HepG2 (cell line): ENCODE measurements around the gene CASZ1. TPM values are rescaled to one million over a fixed set of nuclear protein-coding genes. Genes with fewer than 3 reads are reported as not detected.
A peak's percentile ranks its signal among the peaks of the same experiment; 100 is the strongest.

Experiments used
- ATAC-seq: fragments of 200-7000 bp; cut with Tn5 transposase; 3 replicates; pipeline ENCODE4 v1.9.1; 2020; ENCODE audit warnings: mild to moderate bottlenecking, moderate library complexity
- BruUV-seq: library from RNA; stranded (reverse); fragments of 400-500 nt; replicated peaks from 2 replicates; lab custom pipeline; 2021; lab: Mats Ljungman, UMichigan
- CTCF ChIA-PET: fragments of 300-600 bp; formaldehyde crosslinking; extraction: SDS; loops from one replicate; lab custom pipeline; 2021; ENCODE audit warnings: low total read pairs, inconsistent platforms, low intra/inter-chr PET ratio; lab: Yijun Ruan, JAX
- POLR2A ChIA-PET: fragments of 350-600 bp; sonication (Branson Sonifier 250); formaldehyde crosslinking; loops from one replicate; lab custom pipeline; 2020; ENCODE audit warnings: antibody characterized with exemption, inconsistent platforms; lab: Yijun Ruan, JAX
- DNase-seq: peaks from one replicate; pipeline ENCODE4 v3.0.0-alpha.2; 2015; ENCODE audit warnings: low spot score
- FAIRE-seq: peaks from 3 replicates; lab custom pipeline; 2011; peaks lifted over from hg19 to GRCh38; lab: Jason Lieb, UNC
- H2AFZ ChIP-seq: one replicate; pipeline ENCODE4 v1.6.1; 2011; ENCODE audit warnings: low read length, inconsistent platforms
- H3K27ac ChIP-seq: fragments of 300-600 bp; 3 replicates; pipeline ENCODE4 v1.8.0; 2011; ENCODE audit warnings: mixed run types, mild to moderate bottlenecking, mixed read lengths, low read length, inconsistent platforms; ENCODE audit not compliant: insufficient read depth; ENCODE audit errors: extremely low read length
- H3K27me3 ChIP-seq, 2 experiments: fragments of 200-600 bp in 1 of 2; 2 replicates in 1 of 2; 3 replicates in 1 of 2; pipeline versions ENCODE4 v1.6.0 to v1.8.0; 2011; ENCODE audit warnings: low read length in 2 of 2, mild to moderate bottlenecking in 2 of 2, moderate library complexity in 2 of 2, inconsistent platforms in 1 of 2; ENCODE audit not compliant: insufficient read depth in 2 of 2, control insufficient read depth in 1 of 2
- H3K36me3 ChIP-seq, 2 experiments: fragments of 200-600 bp in 1 of 2; replicated peaks in 1 of 2; 2 replicates in 1 of 2; 3 replicates in 1 of 2; pipeline versions ENCODE4 v1.5.1 to v1.8.0; 2011; ENCODE audit warnings: low read length in 2 of 2, inconsistent platforms in 1 of 2; ENCODE audit not compliant: insufficient read depth in 2 of 2, control insufficient read depth in 1 of 2
- H3K4me1 ChIP-seq: 2 replicates; pipeline ENCODE4 v1.5.1; 2012; ENCODE audit warnings: low read length, inconsistent platforms; ENCODE audit not compliant: insufficient read depth
- H3K4me2 ChIP-seq: 2 replicates; pipeline ENCODE4 v1.6.0; 2011; ENCODE audit warnings: low read depth, low read length, inconsistent platforms
- H3K4me3 ChIP-seq, 3 experiments: fragments of 200-600 bp in 1 of 3; sonication (generic), shearing (Covaris generic) in 1 of 3; replicated peaks in 1 of 3; 2 replicates each; pipeline ENCODE4 v1.5.1; 2011 to 2016; ENCODE audit warnings: low read length in 3 of 3, inconsistent platforms in 2 of 3, low read depth in 2 of 3, mild to moderate bottlenecking in 2 of 3, control low read depth in 1 of 3, mixed read lengths in 1 of 3; ENCODE audit not compliant: insufficient read depth in 1 of 3
- H3K79me2 ChIP-seq: one replicate; pipeline ENCODE4 v1.6.1; 2011; ENCODE audit warnings: low read length, inconsistent platforms; ENCODE audit not compliant: insufficient read depth
- H3K9ac ChIP-seq: 2 replicates; pipeline ENCODE4 v1.6.0; 2011; ENCODE audit warnings: mild to moderate bottlenecking, low read depth, low read length, inconsistent platforms; ENCODE audit not compliant: insufficient read depth
- H3K9me3 ChIP-seq: 2 replicates; pipeline ENCODE4 v1.5.1; 2012; ENCODE audit warnings: mild to moderate bottlenecking, low read length
- H4K20me1 ChIP-seq: 2 replicates; pipeline ENCODE4 v1.6.0; 2011; ENCODE audit warnings: inconsistent platforms, mild to moderate bottlenecking, low read length, moderate library complexity; ENCODE audit not compliant: insufficient read depth
- CHD4 ChIP-seq: fragments of 200-600 bp; sonication (generic); IDR thresholded peaks from 2 replicates; pipeline ENCODE4 v1.7.0; 2017; ENCODE audit warnings: mild to moderate bottlenecking, low read length, borderline replicate concordance
- CTCF ChIP-seq: sonication (generic); formaldehyde crosslinking; IDR thresholded peaks from 2 replicates; pipeline ENCODE4 v1.5.0; 2020; ENCODE audit warnings: mild to moderate bottlenecking, missing genetic modification reagents, moderate library complexity
- GABPB1 ChIP-seq: IDR thresholded peaks from 2 replicates; pipeline ENCODE4 v1.6.1; 2016; ENCODE audit warnings: mild to moderate bottlenecking, missing genetic modification reagents, moderate library complexity, missing compliant biosample characterization
- HMGA1 ChIP-seq: sonication (generic); formaldehyde crosslinking; conservative IDR thresholded peaks from 2 replicates; pipeline ENCODE4 v1.4.0; 2020; ENCODE audit warnings: missing genetic modification reagents
- KDM2A ChIP-seq: sonication (generic); formaldehyde crosslinking; IDR thresholded peaks from 2 replicates; pipeline ENCODE4 v1.4.0; 2020; ENCODE audit warnings: low read depth, missing genetic modification reagents, borderline replicate concordance
- NCOA1 ChIP-seq: sonication (generic); formaldehyde crosslinking; IDR thresholded peaks from 2 replicates; pipeline ENCODE4 v1.9.0; 2021; ENCODE audit warnings: missing genetic modification reagents
- SALL1 ChIP-seq: sonication (generic); formaldehyde crosslinking; IDR thresholded peaks from 2 replicates; pipeline ENCODE4 v1.8.0; 2022; ENCODE audit warnings: mild to moderate bottlenecking, missing genetic modification reagents
- SAP130 ChIP-seq: IDR thresholded peaks from 2 replicates; pipeline ENCODE4 v1.6.1; 2016; ENCODE audit warnings: low read depth
- SMC3 ChIP-seq: IDR thresholded peaks from 2 replicates; pipeline ENCODE4 v1.6.1; 2011; ENCODE audit warnings: low read length, improper control_type of control experiment
- ZBTB7B ChIP-seq: sonication (generic); formaldehyde crosslinking; IDR thresholded peaks from 2 replicates; pipeline ENCODE4 v1.4.0; 2020; ENCODE audit warnings: missing genetic modification reagents
- ZFP91 ChIP-seq: sonication (generic); formaldehyde crosslinking; IDR thresholded peaks from 2 replicates; pipeline ENCODE4 v1.9.0; 2022; ENCODE audit warnings: missing genetic modification reagents, mild to moderate bottlenecking, borderline replicate concordance
- ZMAT3 ChIP-seq: sonication (generic); formaldehyde crosslinking; conservative IDR thresholded peaks from 2 replicates; pipeline ENCODE4 v1.7.0; 2021; ENCODE audit warnings: missing genetic modification reagents
- ZNF644 ChIP-seq: IDR thresholded peaks from 2 replicates; pipeline ENCODE4 v1.6.1; 2016; ENCODE audit warnings: low read depth
- ZNF720 ChIP-seq: sonication (generic); formaldehyde crosslinking; IDR thresholded peaks from 2 replicates; pipeline ENCODE4 v1.4.0; 2020; ENCODE audit warnings: missing genetic modification reagents
- ZNF83 ChIP-seq: sonication (generic); formaldehyde crosslinking; IDR thresholded peaks from 2 replicates; pipeline ENCODE4 v1.4.0; 2020; ENCODE audit warnings: missing genetic modification reagents, mild to moderate bottlenecking, borderline replicate concordance
- WGBS: methylation state at CpG from one replicate; pipeline ENCODE4 v1.1.6; 2017; ENCODE audit warnings: low lambda C conversion rate; 5-methylcytosine and 5-hydroxymethylcytosine counted together
- in situ Hi-C: cut with HindIII; loops from 2 replicates; pipeline ENCODE4 v1.10.0; 2017; ENCODE audit warnings: low pct_unique_long_range_greater_than_20kb; ENCODE audit not compliant: extremely low pct_ligation_motif_present
- intact Hi-C: fragments of 100-400 bp; cut with micrococcal nuclease; formaldehyde crosslinking; loops from one replicate; pipeline ENCODE4 v1.10.0; 2022; ENCODE audit not compliant: unreplicated experiment
- polyA plus RNA-seq, 8 experiments: library from polyadenylated mRNA; depleted of rRNA in 3 of 8; stranded (reverse) in 7 of 8; unstranded in 1 of 8; fragments of >200 nt; fragmentation: Illumina TruSeq in 4 of 8; extraction: Trizol in 4 of 8; gene quantifications; 2 replicates each; pipeline versions ENCODE4 v1.2.1 to v1.2.3, GENCODE V29; 2011 to 2016; ENCODE audit warnings: low read depth in 4 of 8, missing spikeins in 1 of 8, mixed read lengths in 1 of 8; ENCODE audit not compliant: insufficient read depth in 1 of 8
- total RNA-seq, 5 experiments: library from RNA; depleted of rRNA; stranded (reverse); fragments of >200 nt; fragmentation: Illumina TruSeq; extraction: Trizol; gene quantifications; 2 replicates each; pipeline ENCODE4 v1.2.3, GENCODE V29; 2016; ENCODE audit warnings: low read depth in 1 of 5

Gene CASZ1
- total and polyA plus RNA-seq, 2 of the 13 experiments (the other 11 are each of a cell fraction or from before 2014, with no cell fraction given) = 1.9 to 3.7 TPM

- no peaks in the 10 kb centered on the region for H3K79me2 ChIP-seq
- no peak for FAIRE-seq
- no peaks in the 10 kb centered on the region for H4K20me1 ChIP-seq
- ChIA-PET CTCF (interaction anchor here (0.9 to 1.7 kb wide), 2 partner anchors 97 to 282 kb away, joined by 4 to 6 read pairs; no protein-coding TSS in a partner anchor), POLR2A (no interaction called here)
- in situ Hi-C loops = loop anchor here (5.0 kb wide), 1 partner anchor 277 kb away; no protein-coding TSS in a partner anchor
- no peak for DNase-seq
- TF ChIP-seq ZNF83 (CRISPR knock-in tag) (no peak), HMGA1 (CRISPR knock-in tag) (no peak), NCOA1 (no peak), ZNF644 (CRISPR knock-in tag) (no peak), SAP130 (CRISPR knock-in tag) (no peak), CHD4 (no peak), ZNF720 (CRISPR knock-in tag) (no peak)
- TF ChIP-seq, all 625 proteins: peak for 0
- no peak overlapping the region for H3K9ac ChIP-seq
- H3K4me1 ChIP-seq = peaks cover 10% of the 10 kb centered on the region
- no peak for ATAC-seq
- H3K4me2 ChIP-seq = no peak overlapping the region
- no peak overlapping the region for H3K27ac ChIP-seq
- intact Hi-C loops = loop anchor here (2.0 kb wide), 1 partner anchor 96 kb away; no protein-coding TSS in a partner anchor
- 60% methylated on average over 6 of the region's 8 CpGs for WGBS
- no TSS peak for BruUV-seq
- H3K27me3 ChIP-seq = peaks cover 6 to 57% of the 10 kb centered on the region in 2 experiments; a peak in 4 of 5 replicates
- H2AFZ ChIP-seq = no peak overlapping the region
- H3K9me3 ChIP-seq = no peaks in the 10 kb centered on the region
- H3K4me3 ChIP-seq = no peak overlapping the region
- H3K36me3 ChIP-seq = no peaks in the 10 kb centered on the region
Observed at GRCh38 chr1:10789047-10789791, 7.2 kb downstream of the CASZ1 start.

GRCh38 chr1:10788592-10789006 lies 7.8 kb downstream of the CASZ1 start:
- Histone ChIP-seq H3K27ac (no peak overlapping the region), H3K4me3 (no peak overlapping the region)
- TF ChIP-seq GABPB1 (CRISPR knock-in tag) (0 out of 2 replicates have a peak, but pooled peaks have one; percentile 14), SMC3 (peak; percentile 55), ZFP91 (CRISPR knock-in tag) (peak; percentile 51; the same call in 1 of the 2 replicates), CTCF (CRISPR knock-in tag) (peak; percentile 68), KDM2A (CRISPR knock-in tag) (peak; percentile 39; the same call in 1 of the 2 replicates), SALL1 (peak; percentile 23; the same call in 1 of the 2 replicates), ZBTB7B (CRISPR knock-in tag) (0 out of 2 replicates have a peak, but pooled peaks have one; percentile 20), ZMAT3 (no peak)

More at GRCh38 chr1:10788592-10789006, 7.8 kb downstream of the CASZ1 start:
- POLR2A ChIA-PET = no interaction called here
- intact Hi-C loops (loop anchor here (1.0 to 2.0 kb wide), 2 partner anchors 96 to 274 kb away; no protein-coding TSS in a partner anchor), in situ Hi-C loops (loop anchor here (5.0 kb wide), 1 partner anchor 276 kb away; no protein-coding TSS in a partner anchor)
- no peaks in the 10 kb centered on the region for H3K36me3 ChIP-seq
- WGBS = 0% methylated on average over 2 of the region's 11 CpGs
- BruUV-seq = no TSS peak
- no peak overlapping the region for H3K9ac ChIP-seq
- CTCF ChIA-PET = interaction anchor here (0.9 to 1.7 kb wide), 2 partner anchors 96 to 281 kb away, joined by 4 to 6 read pairs; no protein-coding TSS in a partner anchor
- no peaks in the 10 kb centered on the region for H3K79me2 ChIP-seq
- peak; percentile 61 for FAIRE-seq
- peaks cover 6 to 55% of the 10 kb centered on the region in 2 experiments; a peak in 4 of 5 replicates for H3K27me3 ChIP-seq
- no peak overlapping the region for H2AFZ ChIP-seq
- no peak overlapping the region for H3K4me2 ChIP-seq
- H4K20me1 ChIP-seq = no peaks in the 10 kb centered on the region
- DNase-seq = peak; percentile 33
- H3K9me3 ChIP-seq = no peaks in the 10 kb centered on the region
- peaks cover 6% of the 10 kb centered on the region for H3K4me1 ChIP-seq
- ATAC-seq = peak; percentile 98
